Natural killer cell (primary cell): Measurements from ENCODE around the gene PTEN. TPM values are rescaled to one million over a fixed set of nuclear protein-coding genes. Genes with fewer than 3 reads are reported as not detected.
A peak's percentile ranks its signal among the peaks of the same experiment; 100 is the strongest.

ENCODE experiments used
- ATAC-seq, 3 donors: fragments of 150-1000 bp in 2 of 3; fragments of 200-7000 bp in 1 of 3; cut with Tn5 transposase; 1 replicate in 1 of 3; 2 replicates in 2 of 3; pipeline ENCODE4 v1.10.0; 2021; ENCODE audit warnings: mild to moderate bottlenecking in 2 of 3, moderate library complexity in 2 of 3
- DNase-seq, 2 donors: peaks; one replicate each; pipeline versions ENCODE4 v3.0.0 to v3.0.0-alpha.2; 2013 to 2021; ENCODE audit warnings: mixed read lengths in 1 of 2
- H3K27ac ChIP-seq: one replicate; pipeline ENCODE4 v1.5.1; 2013; ENCODE audit warnings: mild to moderate bottlenecking, low read length
- H3K27me3 ChIP-seq: one replicate; pipeline ENCODE4 v1.6.1; 2013; ENCODE audit warnings: low read length; ENCODE audit not compliant: control insufficient read depth, insufficient read depth
- H3K36me3 ChIP-seq: one replicate; pipeline ENCODE4 v1.6.1; 2013; ENCODE audit warnings: low read length; ENCODE audit not compliant: control insufficient read depth, insufficient read depth
- H3K4me1 ChIP-seq: one replicate; pipeline ENCODE4 v1.6.1; 2013; ENCODE audit warnings: low read length; ENCODE audit not compliant: control insufficient read depth, insufficient read depth
- H3K4me3 ChIP-seq: one replicate; pipeline ENCODE4 v1.5.1; 2013; ENCODE audit warnings: low read length
- H3K9me3 ChIP-seq: one replicate; pipeline ENCODE4 v1.6.1; 2013; ENCODE audit warnings: low read length; ENCODE audit not compliant: control insufficient read depth, insufficient read depth
- H3K27ac Mint-ChIP-seq, 2 donors: one replicate each; pipeline ENCODE4 v1.8.0; 2022; ENCODE audit warnings: mild to moderate bottlenecking in 2 of 2, mixed read lengths in 2 of 2, moderate library complexity in 1 of 2
- H3K27me3 Mint-ChIP-seq, 2 donors: one replicate each; pipeline ENCODE4 v1.8.0; 2022; ENCODE audit warnings: low read depth in 2 of 2, mixed read lengths in 2 of 2
- H3K36me3 Mint-ChIP-seq: one replicate; pipeline ENCODE4 v1.8.0; 2022; ENCODE audit warnings: mixed read lengths
- H3K4me1 Mint-ChIP-seq, 2 donors: one replicate each; pipeline ENCODE4 v1.8.0; 2022; ENCODE audit warnings: mixed read lengths in 2 of 2
- H3K4me3 Mint-ChIP-seq: one replicate; pipeline ENCODE4 v1.8.0; 2022; ENCODE audit warnings: mild to moderate bottlenecking, moderate library complexity, mixed read lengths
- H3K9me3 Mint-ChIP-seq, 2 donors: one replicate each; pipeline ENCODE4 v1.8.0; 2022; ENCODE audit warnings: mixed read lengths in 2 of 2
- WGBS: methylation state at CpG from one replicate; pipeline ENCODE4 v1.1.7; 2013; ENCODE audit warnings: missing lambda C conversion rate; ENCODE audit not compliant: insufficient coverage; 5-methylcytosine and 5-hydroxymethylcytosine counted together
- intact Hi-C: fragments of 100-400 bp; cut with micrococcal nuclease; formaldehyde crosslinking; loops from one replicate; pipeline ENCODE4 v1.14.2; 2022
- total RNA-seq, 4 donors: library from RNA; stranded (reverse); fragments of 120-200 nt in 1 of 4; gene quantifications; one replicate each; pipeline versions ENCODE4 v1.2.3 to v1.2.4, GENCODE V29; 2013 to 2022
- TF ChIP-seq, protein P1 (sequence below): fragments of 200-600 bp; IDR thresholded peaks from one replicate; pipeline ENCODE4 v1.8.0; 2022; ENCODE audit warnings: antibody characterized with exemption

PTEN gene
- total RNA-seq, 3 donors from 2014 or later (not counting 1 experiment from before 2014, with no cell fraction given) = 107 to 142 (median 121) TPM

DNA sequence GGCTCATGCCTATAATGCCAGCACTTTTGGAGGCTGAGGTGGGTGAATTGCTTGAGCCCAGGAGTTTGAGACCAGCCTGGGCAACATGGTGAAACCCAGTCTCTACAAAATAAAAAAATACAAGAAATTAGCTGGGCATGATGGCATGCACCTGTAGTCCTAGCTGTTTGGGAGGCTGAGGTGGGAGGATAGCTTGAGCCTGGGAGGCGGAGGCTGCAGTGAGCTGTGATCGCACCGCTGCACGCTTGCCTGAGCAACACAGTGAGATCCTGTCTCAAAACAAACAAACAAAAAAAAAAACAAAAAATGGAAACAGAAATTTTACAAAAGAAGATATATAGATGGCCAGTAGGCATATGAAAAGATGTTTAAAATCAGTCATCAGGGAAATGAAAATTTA lies 57.1 kb downstream of the PTEN start:
- TF ChIP-seq, protein P1, sequence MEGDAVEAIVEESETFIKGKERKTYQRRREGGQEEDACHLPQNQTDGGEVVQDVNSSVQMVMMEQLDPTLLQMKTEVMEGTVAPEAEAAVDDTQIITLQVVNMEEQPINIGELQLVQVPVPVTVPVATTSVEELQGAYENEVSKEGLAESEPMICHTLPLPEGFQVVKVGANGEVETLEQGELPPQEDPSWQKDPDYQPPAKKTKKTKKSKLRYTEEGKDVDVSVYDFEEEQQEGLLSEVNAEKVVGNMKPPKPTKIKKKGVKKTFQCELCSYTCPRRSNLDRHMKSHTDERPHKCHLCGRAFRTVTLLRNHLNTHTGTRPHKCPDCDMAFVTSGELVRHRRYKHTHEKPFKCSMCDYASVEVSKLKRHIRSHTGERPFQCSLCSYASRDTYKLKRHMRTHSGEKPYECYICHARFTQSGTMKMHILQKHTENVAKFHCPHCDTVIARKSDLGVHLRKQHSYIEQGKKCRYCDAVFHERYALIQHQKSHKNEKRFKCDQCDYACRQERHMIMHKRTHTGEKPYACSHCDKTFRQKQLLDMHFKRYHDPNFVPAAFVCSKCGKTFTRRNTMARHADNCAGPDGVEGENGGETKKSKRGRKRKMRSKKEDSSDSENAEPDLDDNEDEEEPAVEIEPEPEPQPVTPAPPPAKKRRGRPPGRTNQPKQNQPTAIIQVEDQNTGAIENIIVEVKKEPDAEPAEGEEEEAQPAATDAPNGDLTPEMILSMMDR = no peak
- WGBS = 100% methylated on average over 1 of the region's 4 CpGs
- Histone ChIP-seq H3K27ac (no peak overlapping the region), H3K36me3 (peaks cover 6% of the 10 kb centered on the region), H3K9me3 (no peaks in the 10 kb centered on the region), H3K4me1 (peaks cover 14% of the 10 kb centered on the region), H3K27me3 (no peaks in the 10 kb centered on the region), H3K4me3 (no peak overlapping the region)
- no peak overlapping the region for H3K4me3 Mint-ChIP-seq
- H3K9me3 Mint-ChIP-seq = no peaks in the 10 kb centered on the region
- H3K27me3 Mint-ChIP-seq = no peaks in the 10 kb centered on the region
- H3K4me1 Mint-ChIP-seq = peaks cover 75 to 86% of the 10 kb centered on the region in 2 donors
- intact Hi-C loops = no loop called here
- H3K27ac Mint-ChIP-seq = no peak overlapping the region
- ATAC-seq = no peak
- H3K36me3 Mint-ChIP-seq = peaks cover under 1% of the 10 kb centered on the region
- DNase-seq = no peak

DNA sequence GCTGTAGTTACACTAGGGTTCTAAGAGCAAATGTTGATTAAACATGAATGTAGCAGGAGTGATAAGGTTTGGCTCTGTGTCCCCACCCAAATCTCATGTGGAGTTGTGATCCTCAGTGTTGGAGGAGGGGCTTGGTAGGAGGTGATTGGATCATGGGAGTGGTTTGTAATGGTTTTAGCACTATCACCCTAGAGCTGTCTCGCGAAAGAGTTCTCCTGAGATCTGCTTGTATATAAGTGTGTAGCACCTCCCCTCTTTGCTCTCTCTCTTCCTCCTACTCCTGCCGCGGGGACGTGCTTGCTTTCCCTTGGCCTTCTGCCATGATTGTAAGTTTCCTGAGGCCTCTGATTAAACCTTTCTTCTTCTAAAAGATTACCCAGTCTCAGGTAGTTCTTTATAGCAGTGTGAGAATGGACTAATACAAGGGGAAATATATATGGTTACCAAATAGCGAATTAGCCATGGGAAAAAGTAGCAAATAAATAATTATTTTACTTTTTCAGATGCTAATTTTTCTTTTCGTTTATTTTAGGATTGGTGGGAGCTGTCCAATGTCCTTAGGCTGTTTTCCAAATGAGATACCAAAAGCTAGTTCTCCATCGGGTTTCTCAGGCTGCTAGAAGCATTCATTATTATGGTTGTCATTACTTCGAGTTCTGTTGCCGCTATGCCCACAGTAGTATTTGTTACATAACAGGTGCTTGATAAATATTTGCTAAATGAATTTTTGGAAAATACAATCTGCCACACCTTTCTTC lies 58.7 kb downstream of the PTEN start:
- ATAC-seq (no peak), DNase-seq (no peak)
- WGBS = 87% methylated on average over 5 of the region's 10 CpGs
- Histone ChIP-seq H3K9me3 (no peaks in the 10 kb centered on the region), H3K27me3 (no peaks in the 10 kb centered on the region), H3K27ac (no peak overlapping the region), H3K4me1 (peaks cover 10% of the 10 kb centered on the region), H3K36me3 (peaks cover 9% of the 10 kb centered on the region), H3K4me3 (no peak overlapping the region)
- Mint-ChIP-seq H3K4me3 (no peak overlapping the region), H3K9me3 (no peaks in the 10 kb centered on the region), H3K27me3 (no peaks in the 10 kb centered on the region), H3K27ac (peak overlapping the region in 1 of 2 donors; percentile 27), H3K4me1 (peaks cover 83 to 86% of the 10 kb centered on the region in 2 donors), H3K36me3 (peaks cover 11% of the 10 kb centered on the region)
- intact Hi-C loops = no loop called here
- TF ChIP-seq, protein P1 = no peak

DNA sequence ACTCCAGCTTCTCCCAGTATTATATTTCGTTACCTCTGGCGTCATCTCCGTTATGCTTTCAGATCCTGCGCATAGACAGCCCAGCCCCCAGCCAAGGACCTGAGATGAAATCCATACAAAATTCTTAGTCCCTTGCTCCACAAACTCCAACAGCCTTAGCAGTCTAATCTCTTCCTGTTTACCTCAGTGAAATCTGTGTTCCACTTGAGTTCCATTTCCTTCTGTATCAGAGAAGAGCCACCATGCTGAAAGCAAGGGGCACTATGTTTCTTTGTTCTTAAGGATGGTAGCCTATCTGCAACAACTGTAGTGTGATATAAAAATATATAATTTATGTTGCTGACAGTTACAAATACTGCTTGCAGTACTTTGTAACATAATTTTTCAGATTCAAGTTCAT lies 59.8 kb downstream of the PTEN start:
- TF ChIP-seq, protein P1 = no peak
- H3K27ac Mint-ChIP-seq = peak overlapping the region; percentile 17 to 27
- peaks cover 12% of the 10 kb centered on the region for H3K36me3 ChIP-seq
- H3K9me3 ChIP-seq = no peaks in the 10 kb centered on the region
- 96% methylated on average over 4 of the region's 4 CpGs for WGBS
- no peaks in the 10 kb centered on the region for H3K9me3 Mint-ChIP-seq
- DNase-seq (no peak), ATAC-seq (no peak)
- no peaks in the 10 kb centered on the region for H3K27me3 ChIP-seq
- intact Hi-C loops = no loop called here
- H3K4me1 Mint-ChIP-seq = peaks cover 83 to 84% of the 10 kb centered on the region in 2 donors
- peaks cover 11% of the 10 kb centered on the region for H3K36me3 Mint-ChIP-seq
- H3K4me3 ChIP-seq = no peak overlapping the region
- H3K4me3 Mint-ChIP-seq = no peak overlapping the region
- no peaks in the 10 kb centered on the region for H3K27me3 Mint-ChIP-seq
- H3K4me1 ChIP-seq = peaks cover 6% of the 10 kb centered on the region
- no peak overlapping the region for H3K27ac ChIP-seq
